Left renal cortex interstitium (tissue), 4 donors: ENCODE measurements around the gene TICAM2. TPM values are rescaled to one million over a fixed set of nuclear protein-coding genes. Genes with fewer than 3 reads are reported as not detected.

Experiments
- DNase-seq, 4 donors: peaks; one replicate each; pipeline ENCODE4 v3.0.0-alpha.2; 2013; ENCODE audit warnings: low read depth in 4 of 4, low spot score in 2 of 4, missing footprints in 1 of 4
- polyA plus RNA-seq, 4 donors: library from polyadenylated mRNA; unstranded; fragments of 120-200 nt; gene quantifications; one replicate each; pipeline ENCODE4 v1.2.1, GENCODE V29; 2013; ENCODE audit not compliant: insufficient read length in 4 of 4

The TICAM2 gene
- polyA plus RNA-seq, 4 donors: 2.4 to 7.2 (median 4.2) TPM

- DNase-seq: peak in 1 of 4 donors; percentile 23
Measured at GRCh38 chr5:115542651-115543364, 59.5 kb downstream of the TICAM2 start.

- DNase-seq: peak in 1 of 4 donors; percentile 29
Measured at GRCh38 chr5:115542086-115542485, 60.2 kb downstream of the TICAM2 start.

- DNase-seq: no peak
Measured at GRCh38 chr5:115541611-115542010, 60.7 kb downstream of the TICAM2 start.

DNA sequence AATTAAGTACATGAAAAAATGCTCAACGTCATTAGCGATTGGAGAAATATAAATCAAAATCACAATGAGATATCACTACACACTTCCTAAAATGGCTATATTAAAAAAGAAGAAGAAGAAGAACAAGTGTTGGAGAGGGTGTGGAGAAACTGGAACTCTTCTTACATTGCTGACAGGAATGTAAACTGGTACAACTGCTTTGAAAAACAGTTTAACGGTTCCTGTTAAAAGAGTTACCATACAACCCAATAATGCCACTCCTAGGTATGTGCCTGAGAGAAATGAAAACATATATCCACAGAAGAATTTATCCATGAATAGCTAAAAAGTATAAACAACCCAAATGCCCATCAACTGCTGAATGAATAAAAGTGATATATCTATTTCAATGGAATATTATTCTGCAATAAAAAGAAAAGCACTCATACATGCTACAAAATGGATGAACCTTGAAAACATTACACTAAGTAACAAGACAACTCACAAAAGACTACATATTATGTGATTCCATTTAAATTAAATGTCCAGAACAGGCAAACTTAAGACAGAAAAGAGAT lies 66.7 kb downstream of the TICAM2 start:
- no peak for DNase-seq

- no peak for DNase-seq
Measured at GRCh38 chr5:115532517-115532916, 69.8 kb downstream of the TICAM2 start.

GRCh38 chr5:115531787-115532367 lies 70.4 kb downstream of the TICAM2 start:
- DNase-seq: no peak

DNA sequence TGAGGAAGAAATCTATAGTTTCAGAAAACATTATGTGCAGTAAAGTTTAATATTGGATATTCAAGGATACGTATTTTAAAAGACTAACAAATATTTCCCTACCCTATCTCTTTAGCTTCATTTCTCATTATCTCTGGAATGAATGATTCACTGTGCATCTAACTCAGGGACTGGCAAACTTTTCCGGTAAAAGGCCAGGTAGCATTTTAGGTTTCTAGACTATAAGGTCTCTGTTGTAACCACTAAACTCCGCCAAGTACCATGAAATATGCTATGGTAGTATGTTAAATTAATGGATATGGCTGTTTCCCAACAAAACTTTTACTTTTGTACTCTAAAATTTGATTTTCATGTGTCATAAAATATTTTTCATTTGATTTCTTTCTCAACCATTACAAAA lies 70.9 kb downstream of the TICAM2 start:
- no peak for DNase-seq

DNA sequence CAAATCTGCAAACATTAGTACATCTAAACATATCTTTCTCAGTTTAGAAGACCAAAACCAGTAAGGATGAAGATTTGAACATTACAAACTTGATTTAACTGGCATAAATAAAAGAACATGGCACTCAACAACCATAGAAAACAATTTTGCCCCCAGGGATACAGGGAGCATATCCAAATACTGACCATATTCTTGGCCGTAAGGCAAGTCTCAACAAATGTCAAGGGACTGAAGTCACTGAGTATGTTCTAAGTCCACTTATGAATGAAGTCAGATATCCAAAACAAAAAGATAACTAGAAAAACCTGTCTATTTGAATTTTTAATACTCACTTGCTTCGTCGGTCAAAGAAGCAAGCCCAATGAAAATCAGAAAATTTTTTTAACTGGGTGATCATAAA lies 71.9 kb downstream of the TICAM2 start:
- no peak for DNase-seq

Other genes with a start within 250 kb of the TICAM2 start
- 10 to 100 TPM; 19.6 to 22.1 (median 21.1) TPM for gene FEM1C, start 57.7 kb downstream of the TICAM2 start, polyA plus RNA-seq
- 100 to 1,000 TPM in 3 of 4 donors, 10 to 100 TPM in 1; 87.5 to 107 (median 105) TPM for gene TMED7, start 23.6 kb upstream of the TICAM2 start, polyA plus RNA-seq
- 10 to 100 TPM; 19.2 to 26.7 (median 24.5) TPM for gene CDO1, start 214.2 kb upstream of the TICAM2 start, polyA plus RNA-seq
- 10 to 100 TPM; 44.8 to 64.2 (median 52.4) TPM for gene ATG12, start 239.1 kb upstream of the TICAM2 start, polyA plus RNA-seq
- 100 to 1,000 TPM; 102 to 128 (median 119) TPM for gene AP3S1, start 239.5 kb upstream of the TICAM2 start, polyA plus RNA-seq